HG03457 (cell line): Measurements from ENCODE around the gene COL7A1.

Experiments
- ATAC-seq: cut with Tn5 transposase; IDR thresholded peaks from one replicate; pipeline ENCODE4 v1.9.1; 2021; ENCODE audit warnings: moderate number of reproducible peaks; ENCODE audit not compliant: unreplicated experiment

Gene COL7A1

GRCh38 chr3:48592519-48593087 lies 2.5 kb downstream of the COL7A1 start:
- no peak for ATAC-seq

- no peak for ATAC-seq
Measured at GRCh38 chr3:48591886-48592518, 3.1 kb downstream of the COL7A1 start.

- no peak for ATAC-seq
Measured at GRCh38 chr3:48591436-48591835, 3.7 kb downstream of the COL7A1 start.

- no peak for ATAC-seq
Measured at GRCh38 chr3:48588230-48588629, 6.9 kb downstream of the COL7A1 start.

GRCh38 chr3:48587686-48588085 lies 7.4 kb downstream of the COL7A1 start:
- no peak for ATAC-seq

- no peak for ATAC-seq
Measured at GRCh38 chr3:48585411-48585810, 9.7 kb downstream of the COL7A1 start.

GRCh38 chr3:48584836-48585235 lies 10.3 kb downstream of the COL7A1 start:
- no peak for ATAC-seq

- ATAC-seq, result no peak
Measured at GRCh38 chr3:48581621-48582481, 13.3 kb downstream of the COL7A1 start.

- no peak for ATAC-seq
Measured at GRCh38 chr3:48576647-48577046, 18.5 kb downstream of the COL7A1 start.

- ATAC-seq, result no peak
Measured at GRCh38 chr3:48575366-48575765, 19.8 kb downstream of the COL7A1 start.

GRCh38 chr3:48573973-48574585 lies 21.1 kb downstream of the COL7A1 start:
- ATAC-seq, result no peak

- no peak for ATAC-seq
Measured at GRCh38 chr3:48572517-48572916, 22.6 kb downstream of the COL7A1 start.

GRCh38 chr3:48571938-48572337 lies 23.2 kb downstream of the COL7A1 start:
- ATAC-seq, result no peak

GRCh38 chr3:48569808-48570450 lies 25.2 kb downstream of the COL7A1 start:
- no peak for ATAC-seq

- no peak for ATAC-seq
Measured at GRCh38 chr3:48569400-48569799, 25.7 kb downstream of the COL7A1 start.

- no peak for ATAC-seq
Measured at GRCh38 chr3:48568476-48568875, 26.7 kb downstream of the COL7A1 start.

- ATAC-seq, result no peak
Measured at GRCh38 chr3:48567500-48567899, 27.6 kb downstream of the COL7A1 start.

- no peak for ATAC-seq
Measured at GRCh38 chr3:48567090-48567489, 28.0 kb downstream of the COL7A1 start.

GRCh38 chr3:48566401-48566760 lies 28.7 kb downstream of the COL7A1 start:
- ATAC-seq, result no peak

- no peak for ATAC-seq
Measured at GRCh38 chr3:48565591-48566400, 29.3 kb downstream of the COL7A1 start.
